Thyroid gland (tissue), 4 donors: ENCODE measurements around the gene IFI27L1. TPM values are rescaled to one million over a fixed set of nuclear protein-coding genes. Genes with fewer than 3 reads are reported as not detected.

ENCODE experiments used
- DNase-seq, 2 donors: peaks; one replicate each; pipeline ENCODE4 v3.0.0-alpha.2; 2019
- H3K27ac ChIP-seq, 3 donors: fragments of 200-600 bp; sonication (generic); 1 replicate in 2 of 3; 2 replicates in 1 of 3; pipeline ENCODE4 v1.5.1; 2016 to 2019; ENCODE audit warnings: mild to moderate bottlenecking in 1 of 3, moderate library complexity in 1 of 3
- H3K27me3 ChIP-seq: fragments of 200-600 bp; sonication (generic); one replicate; pipeline ENCODE4 v1.5.1; 2019
- H3K36me3 ChIP-seq, 2 donors: fragments of 200-600 bp; sonication (generic); one replicate each; pipeline ENCODE4 v1.5.1; 2016 to 2019
- H3K4me1 ChIP-seq, 2 donors: fragments of 200-600 bp; sonication (generic); one replicate each; pipeline ENCODE4 v1.5.1; 2017 to 2019
- H3K4me3 ChIP-seq, 3 donors: fragments of 200-600 bp; sonication (generic); replicated peaks in 1 of 3; 1 replicate in 2 of 3; 2 replicates in 1 of 3; pipeline ENCODE4 v1.5.1; 2016; ENCODE audit warnings: mild to moderate bottlenecking in 1 of 3
- H3K9me3 ChIP-seq: fragments of 200-600 bp; sonication (generic); one replicate; pipeline ENCODE4 v1.5.1; 2017
- CTCF ChIP-seq, 6 experiments: fragments of 200-600 bp in 3 of 6; fragments of 450-650 bp in 3 of 6; sonication (generic) in 3 of 6; IDR thresholded peaks; one replicate each; pipeline ENCODE4 v1.5.1; 2016 to 2019; ENCODE audit warnings: antibody characterized with exemption in 6 of 6, mild to moderate bottlenecking in 2 of 6, inconsistent platforms in 1 of 6, moderate library complexity in 1 of 6
- POLR2A ChIP-seq, 2 donors: fragments of 450-650 bp; IDR thresholded peaks; one replicate each; pipeline ENCODE4 v1.6.1; 2017; ENCODE audit warnings: antibody characterized with exemption in 2 of 2, mild to moderate bottlenecking in 2 of 2, moderate library complexity in 1 of 2
- WGBS, 2 donors: methylation state at CpG; one replicate each; pipeline ENCODE4 v1.1.5; 2017; 5-methylcytosine and 5-hydroxymethylcytosine counted together
- intact Hi-C: fragments of 100-400 bp; cut with DNase I; formaldehyde crosslinking; loops from one replicate; pipeline ENCODE4 v1.15.1; 2023
- total RNA-seq, 4 donors: library from RNA; depleted of rRNA; stranded (reverse); fragments of >200 nt; gene quantifications; one replicate each; pipeline ENCODE4 v1.2.3, GENCODE V29; 2016

IFI27L1 gene
- total RNA-seq, 4 donors from 2014 or later, result 3.4 to 21.3 (median 10.2) TPM

- WGBS, 2 donors, result 1% methylated on average over 12 of the region's 12 CpGs
- TF ChIP-seq POLR2A (IDR thresholded peaks at IDR 0.05) (no peak), CTCF (IDR thresholded peaks at IDR 0.05) (no peak)
- Histone ChIP-seq H3K4me1 (peaks cover 9 to 12% of the 10 kb centered on the region in 2 donors), H3K4me3 (peak overlapping the region in 1 of 3 donors; percentile 33), H3K36me3 (no peaks in the 10 kb centered on the region), H3K27me3 (no peaks in the 10 kb centered on the region), H3K9me3 (no peaks in the 10 kb centered on the region), H3K27ac (peak overlapping the region in 2 of 3 donors; percentile 35 to 68)
- intact Hi-C loops, result loop anchor here (5.0 to 10.0 kb wide), 2 partner anchors 47 to 195 kb away; no protein-coding TSS in a partner anchor
- peak; percentile 25 to 41 for DNase-seq
Observed at GRCh38 chr14:94129758-94130414, 48.8 kb downstream of the IFI27L1 start.

- Histone ChIP-seq H3K4me1 (peaks cover 9 to 12% of the 10 kb centered on the region in 2 donors), H3K27ac (no peak overlapping the region), H3K36me3 (no peaks in the 10 kb centered on the region), H3K9me3 (no peaks in the 10 kb centered on the region), H3K27me3 (no peaks in the 10 kb centered on the region), H3K4me3 (no peak overlapping the region)
- TF ChIP-seq POLR2A (IDR thresholded peaks at IDR 0.05) (no peak), CTCF (IDR thresholded peaks at IDR 0.05) (peak; percentile 49 to 71 (median 62))
- intact Hi-C loops, result loop anchor here (10.0 kb wide), 1 partner anchor 198 kb away; no protein-coding TSS in a partner anchor
- WGBS, 2 donors, result 46% methylated on average over 4 of the region's 4 CpGs
- DNase-seq, result peak; percentile 39 to 40
Observed at GRCh38 chr14:94132285-94132887, 51.3 kb downstream of the IFI27L1 start.

- no peaks in the 10 kb centered on the region for H3K27me3 ChIP-seq
- intact Hi-C loops, result loop anchor here (5.0 to 10.0 kb wide), 2 partner anchors 98 to 201 kb away; no protein-coding TSS in a partner anchor
- H3K27ac ChIP-seq, result no peak overlapping the region
- no peak for TF ChIP-seq POLR2A (IDR thresholded peaks at IDR 0.05)
- no peak for TF ChIP-seq CTCF (IDR thresholded peaks at IDR 0.05)
- H3K9me3 ChIP-seq, result no peaks in the 10 kb centered on the region
- H3K4me3 ChIP-seq, result no peak overlapping the region
- H3K36me3 ChIP-seq, result no peaks in the 10 kb centered on the region
- no peak for DNase-seq
- WGBS, 2 donors, result 66 to 77% methylated on average over 4 of the region's 4 CpGs
- H3K4me1 ChIP-seq, result peaks cover 0 to under 1% of the 10 kb centered on the region in 2 donors
Observed at GRCh38 chr14:94135476-94135875, 54.4 kb downstream of the IFI27L1 start.

GRCh38 chr14:94136575-94137331, 55.6 kb downstream of the IFI27L1 start:
- peak; percentile 86 to 88 for DNase-seq
- no peaks in the 10 kb centered on the region for H3K4me1 ChIP-seq
- intact Hi-C loops, result loop anchor here (5.0 to 10.0 kb wide), 2 partner anchors 99 to 202 kb away; no protein-coding TSS in a partner anchor
- no peak overlapping the region for H3K27ac ChIP-seq
- no peaks in the 10 kb centered on the region for H3K27me3 ChIP-seq
- no peak overlapping the region for H3K4me3 ChIP-seq
- 33 to 50% methylated on average over 12 to 17 of the region's 18 CpGs for WGBS, 2 donors
- TF ChIP-seq POLR2A (IDR thresholded peaks at IDR 0.05) (no peak), CTCF (IDR thresholded peaks at IDR 0.05) (peak; percentile 85 to 97 (median 92))
- H3K36me3 ChIP-seq, result no peaks in the 10 kb centered on the region
- no peaks in the 10 kb centered on the region for H3K9me3 ChIP-seq
